Medulla oblongata (tissue), 1 donor: ENCODE measurements around the gene CAMKK2.
"Not testable (repeated sequence)": the region's sequence is repeated elsewhere in the genome, so short reads cannot be mapped to it uniquely, and the experiment has no call there.

Experiments used
- DNase-seq: peaks from one replicate; pipeline ENCODE4 v3.0.0-alpha.2; 2015; ENCODE audit errors: extremely low spot score

The CAMKK2 gene

GRCh38 chr12:121296618-121297434, at the start of gene CAMKK2:
Gene CAMKK2, minus strand, starts transcription at chr12:121296709. Its CDS starts 22,183 bp downstream, at chr12:121274526.
- peak; percentile 86 for DNase-seq

GRCh38 chr12:121345151-121345815, 48.8 kb upstream of the CAMKK2 start:
- peak; percentile 92 for DNase-seq

- DNase-seq = no peak
These were observed 48.0 kb upstream of the CAMKK2 start for GRCh38 chr12:121344506-121344905.

- DNase-seq = no peak
These were observed 40.9 kb upstream of the CAMKK2 start for GRCh38 chr12:121337416-121337815.

- peak; percentile 82 for DNase-seq
These were observed 38.2 kb upstream of the CAMKK2 start for GRCh38 chr12:121334513-121335343.

- no peak for DNase-seq
These were observed 37.2 kb upstream of the CAMKK2 start for GRCh38 chr12:121333747-121334146.

GRCh38 chr12:121331248-121331647, 34.7 kb upstream of the CAMKK2 start:
- DNase-seq = no peak

- DNase-seq = no peak
These were observed 34.2 kb upstream of the CAMKK2 start for GRCh38 chr12:121330692-121331091.

- DNase-seq = no peak
These were observed 33.7 kb upstream of the CAMKK2 start for GRCh38 chr12:121330195-121330594.

GRCh38 chr12:121328620-121329019, 32.1 kb upstream of the CAMKK2 start:
- DNase-seq = no peak

- peak; percentile 63 for DNase-seq
These were observed 30.6 kb upstream of the CAMKK2 start for GRCh38 chr12:121326996-121327674.

GRCh38 chr12:121325922-121326396, 29.4 kb upstream of the CAMKK2 start:
- no peak for DNase-seq

- no peak for DNase-seq
These were observed 27.4 kb upstream of the CAMKK2 start for GRCh38 chr12:121323908-121324307.

- no peak for DNase-seq
These were observed 21.6 kb upstream of the CAMKK2 start for GRCh38 chr12:121318121-121318520.

GRCh38 chr12:121314431-121314830, 17.9 kb upstream of the CAMKK2 start:
- no peak for DNase-seq

GRCh38 chr12:121310231-121310630, 13.7 kb upstream of the CAMKK2 start:
- not testable (repeated sequence) for DNase-seq

- not testable (repeated sequence) for DNase-seq
These were observed 10.9 kb upstream of the CAMKK2 start for GRCh38 chr12:121307397-121307796.

- no peak for DNase-seq
These were observed 7.8 kb upstream of the CAMKK2 start for GRCh38 chr12:121304306-121304705.

- no peak for DNase-seq
These were observed 5.4 kb upstream of the CAMKK2 start for GRCh38 chr12:121301876-121302275.

GRCh38 chr12:121300083-121300819, 3.7 kb upstream of the CAMKK2 start:
- no peak for DNase-seq

- no peak for DNase-seq
These were observed 3.2 kb upstream of the CAMKK2 start for GRCh38 chr12:121299662-121300061.
